ENCODE measurements around the gene SCRN2.

The SCRN2 gene

GRCh38 chr17:47844814-47845715, 4.0 kb upstream of the SCRN2 start:
- DNase-seq: no peak

GRCh38 chr17:47844227-47844626, 3.2 kb upstream of the SCRN2 start:
- no peak for DNase-seq

- no peak for DNase-seq
Observed at GRCh38 chr17:47843391-47843730, 2.3 kb upstream of the SCRN2 start.

GRCh38 chr17:47841488-47842291, 617 bp upstream of the SCRN2 start:
- peak; percentile 51 for DNase-seq

GRCh38 chr17:47840001-47840741, 902 bp downstream of the SCRN2 start:
- DNase-seq: no peak

GRCh38 chr17:47839071-47839470, 2.0 kb downstream of the SCRN2 start:
- DNase-seq: no peak

- DNase-seq: no peak
Observed at GRCh38 chr17:47838636-47839035, 2.4 kb downstream of the SCRN2 start.

GRCh38 chr17:47837401-47838039, 3.6 kb downstream of the SCRN2 start:
- no peak for DNase-seq

- DNase-seq: no peak
Observed at GRCh38 chr17:47836601-47837000, 4.5 kb downstream of the SCRN2 start.

GRCh38 chr17:47834756-47835155, 6.3 kb downstream of the SCRN2 start:
- DNase-seq: no peak

- no peak for DNase-seq
Observed at GRCh38 chr17:47831934-47832327, 9.1 kb downstream of the SCRN2 start.

- peak; percentile 90 for DNase-seq
Observed at GRCh38 chr17:47831003-47831933, 9.8 kb downstream of the SCRN2 start, which contains the start of the genes LRRC46 and MRPL10. Gene LRRC46, plus strand, starts transcription at chr17:47831670. Its CDS starts 320 bp downstream, at chr17:47831990. Gene MRPL10, minus strand, starts transcription at chr17:47831541. Its CDS starts 30 bp downstream, at chr17:47831511.

GRCh38 chr17:47830396-47831002, 10.6 kb downstream of the SCRN2 start:
- no peak for DNase-seq

GRCh38 chr17:47829870-47830269, 11.2 kb downstream of the SCRN2 start:
- no peak for DNase-seq

GRCh38 chr17:47823519-47823918, 17.6 kb downstream of the SCRN2 start:
- DNase-seq: no peak

- no peak for DNase-seq
Observed at GRCh38 chr17:47822785-47823184, 18.3 kb downstream of the SCRN2 start.

GRCh38 chr17:47821424-47822391, 19.4 kb downstream of the SCRN2 start, which contains the start of gene OSBPL7:
Gene OSBPL7, minus strand, starts transcription at chr17:47821794. Its CDS starts 1,516 bp downstream, at chr17:47820278.
- peak; percentile 78 for DNase-seq

- no peak for DNase-seq
Observed at GRCh38 chr17:47821031-47821423, 20.0 kb downstream of the SCRN2 start.

- DNase-seq: no peak
Observed at GRCh38 chr17:47820033-47820789, 20.9 kb downstream of the SCRN2 start.
